SK-N-SH (cell line): Measurements from ENCODE around the gene TUT4.

Experiments
- CTCF ChIP-seq: fragments of 200-600 bp; sonication (generic); IDR thresholded peaks from 2 replicates; pipeline ENCODE4 v1.6.1; 2017; ENCODE audit warnings: antibody characterized with exemption, mild to moderate bottlenecking, moderate library complexity
- SMC3 ChIP-seq: IDR thresholded peaks from 2 replicates; pipeline ENCODE4 v1.6.1; 2012; ENCODE audit warnings: low read depth, low read length, improper control_type of control experiment
- ZBTB33 ChIP-seq: IDR thresholded peaks from 2 replicates; pipeline ENCODE4 v1.4.0; 2012; ENCODE audit warnings: low read depth, borderline replicate concordance

GRCh38 chr1:52588535-52588934, 35.6 kb upstream of the TUT4 start:
- TF ChIP-seq SMC3 (no peak), CTCF (no peak), ZBTB33 (no peak)
